ENCODE data around the gene NCF4. TPM values are rescaled to one million over a fixed set of nuclear protein-coding genes. Genes with fewer than 3 reads are reported as not detected.

NCF4 gene
- total and polyA plus RNA-seq, 2 donors from 2014 or later: 4.7 to 19.4 TPM

- Histone ChIP-seq H3K9me3 (ENCODE audit: control insufficient read depth in 2 of 3, insufficient read depth in 1 of 3, low read length in 3 of 3) (no peaks in the 10 kb centered on the region), H3K9ac (ENCODE audit: low read length in 3 of 3) (no peak overlapping the region), H3K36me3 (ENCODE audit: control insufficient read depth in 2 of 3, insufficient read depth in 3 of 3, low read length in 3 of 3) (no peaks in the 10 kb centered on the region), H3K4me1 (ENCODE audit: control insufficient read depth in 2 of 3, insufficient read depth in 2 of 3, low read depth in 1 of 3, low read length in 3 of 3) (no peaks in the 10 kb centered on the region), H3K27ac (ENCODE audit: low read depth in 2 of 2, low read length in 2 of 2) (no peak overlapping the region), H3K4me3 (ENCODE audit: low read length in 3 of 3) (no peak overlapping the region), H3K27me3 (ENCODE audit: control insufficient read depth, insufficient read depth, low read length) (no peaks in the 10 kb centered on the region)
- no peak for TF ChIP-seq CTCF (IDR thresholded peaks at IDR 0.05; ENCODE audit: borderline replicate concordance, extremely low read depth, insufficient read depth)
- DNase-seq: no peak
- intact Hi-C loops (cut with DNase I): no loop called here
- FAIRE-seq: no peak
Observed at GRCh38 chr22:36839356-36840073, 21.3 kb upstream of the NCF4 start.

- H3K36me3 ChIP-seq (ENCODE audit: control insufficient read depth in 2 of 3, insufficient read depth in 3 of 3, low read length in 3 of 3): no peaks in the 10 kb centered on the region
- H3K4me3 ChIP-seq (ENCODE audit: low read length in 3 of 3): no peak overlapping the region
- H3K9me3 ChIP-seq (ENCODE audit: control insufficient read depth in 2 of 3, insufficient read depth in 1 of 3, low read length in 3 of 3): no peaks in the 10 kb centered on the region
- no peak for TF ChIP-seq CTCF (IDR thresholded peaks at IDR 0.05; ENCODE audit: borderline replicate concordance, extremely low read depth, insufficient read depth)
- H3K27me3 ChIP-seq (ENCODE audit: control insufficient read depth, insufficient read depth, low read length): no peaks in the 10 kb centered on the region
- DNase-seq (no peak), FAIRE-seq (no peak)
- no peaks in the 10 kb centered on the region for H3K4me1 ChIP-seq (ENCODE audit: control insufficient read depth in 2 of 3, insufficient read depth in 2 of 3, low read depth in 1 of 3, low read length in 3 of 3)
- no peak overlapping the region for H3K9ac ChIP-seq (ENCODE audit: low read length in 3 of 3)
- intact Hi-C loops (cut with DNase I): no loop called here
- H3K27ac ChIP-seq (ENCODE audit: low read depth in 2 of 2, low read length in 2 of 2): no peak overlapping the region
Observed at GRCh38 chr22:36840106-36840505, 20.7 kb upstream of the NCF4 start.

GRCh38 chr22:36846271-36846670 is 14.5 kb upstream of the NCF4 start:
- Histone ChIP-seq H3K4me1 (ENCODE audit: control insufficient read depth in 2 of 3, insufficient read depth in 2 of 3, low read depth in 1 of 3, low read length in 3 of 3) (no peaks in the 10 kb centered on the region), H3K27me3 (ENCODE audit: control insufficient read depth, insufficient read depth, low read length) (no peaks in the 10 kb centered on the region), H3K9ac (ENCODE audit: low read length in 3 of 3) (no peak overlapping the region), H3K4me3 (ENCODE audit: low read length in 3 of 3) (no peak overlapping the region), H3K9me3 (ENCODE audit: control insufficient read depth in 2 of 3, insufficient read depth in 1 of 3, low read length in 3 of 3) (no peaks in the 10 kb centered on the region), H3K36me3 (ENCODE audit: control insufficient read depth in 2 of 3, insufficient read depth in 3 of 3, low read length in 3 of 3) (no peaks in the 10 kb centered on the region), H3K27ac (ENCODE audit: low read depth in 2 of 2, low read length in 2 of 2) (no peak overlapping the region)
- no peak for DNase-seq
- no peak for TF ChIP-seq CTCF (IDR thresholded peaks at IDR 0.05; ENCODE audit: borderline replicate concordance, extremely low read depth, insufficient read depth)
- FAIRE-seq: no peak
- intact Hi-C loops (cut with DNase I): no loop called here

GRCh38 chr22:36846949-36847348 is 13.9 kb upstream of the NCF4 start:
- no peak for DNase-seq

More at GRCh38 chr22:36846949-36847348, 13.9 kb upstream of the NCF4 start:
- TF ChIP-seq CTCF (IDR thresholded peaks at IDR 0.05; ENCODE audit: borderline replicate concordance, extremely low read depth, insufficient read depth): no peak
- Histone ChIP-seq H3K27me3 (ENCODE audit: control insufficient read depth, insufficient read depth, low read length) (no peaks in the 10 kb centered on the region), H3K9ac (ENCODE audit: low read length in 3 of 3) (no peak overlapping the region), H3K9me3 (ENCODE audit: control insufficient read depth in 2 of 3, insufficient read depth in 1 of 3, low read length in 3 of 3) (no peaks in the 10 kb centered on the region), H3K36me3 (ENCODE audit: control insufficient read depth in 2 of 3, insufficient read depth in 3 of 3, low read length in 3 of 3) (no peaks in the 10 kb centered on the region), H3K4me1 (ENCODE audit: control insufficient read depth in 2 of 3, insufficient read depth in 2 of 3, low read depth in 1 of 3, low read length in 3 of 3) (no peaks in the 10 kb centered on the region), H3K27ac (ENCODE audit: low read depth in 2 of 2, low read length in 2 of 2) (no peak overlapping the region), H3K4me3 (ENCODE audit: low read length in 3 of 3) (no peak overlapping the region)
- no peak for FAIRE-seq
- intact Hi-C loops (cut with DNase I): no loop called here

Data from kidney (tissue), 14 donors.